GM23338 (cell line): ENCODE measurements around the gene TCAF2. TPM values are rescaled to one million over a fixed set of nuclear protein-coding genes. Genes with fewer than 3 reads are reported as not detected.
A peak's percentile ranks its signal among the peaks of the same experiment; 100 is the strongest.
"Not testable (repeated sequence)": the region's sequence is repeated elsewhere in the genome, so short reads cannot be mapped to it uniquely, and the experiment has no call there.

Source experiments
- ATAC-seq: fragments of 200-7000 bp; cut with Tn5 transposase; 3 replicates; pipeline ENCODE4 v1.9.1; 2020
- DNase-seq: peaks from one replicate; pipeline ENCODE4 v3.0.0-alpha.2; 2015; ENCODE audit warnings: low spot score
- H2AFZ ChIP-seq: fragments of 200-600 bp; sonication (generic); 2 replicates; pipeline ENCODE4 v1.8.0; 2016; ENCODE audit warnings: antibody characterized with exemption, mild to moderate bottlenecking, moderate library complexity
- H3F3A ChIP-seq: fragments of 200-600 bp; sonication (generic); replicated peaks from 2 replicates; pipeline ENCODE4 v1.8.0; 2017; ENCODE audit warnings: antibody characterized with exemption, mixed run types, low read depth
- H3K27ac ChIP-seq: fragments of 200-600 bp; sonication (generic); 2 replicates; pipeline ENCODE4 v1.6.1; 2016; ENCODE audit warnings: low read depth
- H3K27me3 ChIP-seq: fragments of 200-600 bp; sonication (generic); 2 replicates; pipeline ENCODE4 v1.8.0; 2016; ENCODE audit warnings: mild to moderate bottlenecking, mixed run types, moderate library complexity; ENCODE audit not compliant: insufficient read depth
- H3K36me3 ChIP-seq: fragments of 200-600 bp; sonication (generic); 2 replicates; pipeline ENCODE4 v1.8.0; 2016; ENCODE audit warnings: mild to moderate bottlenecking; ENCODE audit not compliant: insufficient read depth
- H3K4me1 ChIP-seq: fragments of 200-600 bp; sonication (generic); 2 replicates; pipeline ENCODE4 v1.8.0; 2016; ENCODE audit warnings: mild to moderate bottlenecking, moderate library complexity; ENCODE audit not compliant: insufficient read depth
- H3K4me2 ChIP-seq: fragments of 200-600 bp; sonication (generic); 2 replicates; pipeline ENCODE4 v1.7.1; 2017; ENCODE audit warnings: mixed run types
- H3K4me3 ChIP-seq: fragments of 200-600 bp; sonication (generic); 2 replicates; pipeline ENCODE4 v1.6.1; 2016; ENCODE audit warnings: mixed run types
- H3K79me2 ChIP-seq: fragments of 200-600 bp; sonication (generic); replicated peaks from 2 replicates; pipeline ENCODE4 v1.8.0; 2017; ENCODE audit warnings: mild to moderate bottlenecking; ENCODE audit not compliant: insufficient read depth
- H3K9me2 ChIP-seq: fragments of 200-600 bp; sonication (generic); 2 replicates; pipeline ENCODE4 v1.8.0; 2017; ENCODE audit not compliant: insufficient read depth
- H4K20me1 ChIP-seq: fragments of 200-600 bp; sonication (generic); replicated peaks from 2 replicates; pipeline ENCODE4 v1.8.0; 2017; ENCODE audit warnings: mild to moderate bottlenecking; ENCODE audit not compliant: insufficient read depth
- H3K27ac Mint-ChIP-seq: 2 replicates; pipeline ENCODE4 v1.8.0; 2020; ENCODE audit warnings: inconsistent platforms, mild to moderate bottlenecking, moderate library complexity, mixed read lengths
- H3K27me3 Mint-ChIP-seq: 3 replicates; pipeline ENCODE4 v1.8.0; 2022; ENCODE audit warnings: low read depth, mild to moderate bottlenecking, moderate library complexity, mixed read lengths, inconsistent platforms; ENCODE audit not compliant: insufficient read depth, poor library complexity
- H3K36me3 Mint-ChIP-seq: 3 replicates; pipeline ENCODE4 v1.8.0; 2021; ENCODE audit warnings: low read depth, mild to moderate bottlenecking, inconsistent platforms, moderate library complexity, mixed read lengths
- H3K4me1 Mint-ChIP-seq: 3 replicates; pipeline ENCODE4 v1.8.0; 2020; ENCODE audit warnings: mild to moderate bottlenecking, inconsistent platforms, mixed read lengths
- H3K4me3 Mint-ChIP-seq: 3 replicates; pipeline ENCODE4 v1.8.0; 2021; ENCODE audit warnings: moderate library complexity, mild to moderate bottlenecking, inconsistent platforms, mixed read lengths
- H3K9me3 Mint-ChIP-seq: 3 replicates; pipeline ENCODE4 v1.8.0; 2020; ENCODE audit warnings: moderate library complexity, mild to moderate bottlenecking, inconsistent platforms, mixed read lengths
- polyA plus RNA-seq: library from polyadenylated mRNA; unstranded; fragments of >200 nt; fragmentation: Nextera tagmentation; extraction: Ambion mirVana; gene quantifications from 2 replicates; pipeline ENCODE4 v1.2.1, GENCODE V29; 2016
- total RNA-seq: library from RNA; depleted of rRNA; stranded (reverse); fragments of >200 nt; shearing (Covaris generic); gene quantifications from 2 replicates; pipeline ENCODE4 v1.2.3, GENCODE V29; 2014

The TCAF2 gene
- total and polyA plus RNA-seq, 2 experiments from 2014 or later, result 0.28 TPM; not detected in 1

GRCh38 chr7:143633013-143633618 lies 12.3 kb downstream of the TCAF2 start:
- H3K79me2 ChIP-seq, H3K9me3 Mint-ChIP-seq, H3K27ac Mint-ChIP-seq, H4K20me1 ChIP-seq, H3K9me2 ChIP-seq, DNase-seq, ATAC-seq, H3K36me3 Mint-ChIP-seq, H3K27me3 ChIP-seq, H3F3A ChIP-seq, H3K4me3 Mint-ChIP-seq, H3K27ac ChIP-seq, H3K4me1 Mint-ChIP-seq, H2AFZ ChIP-seq, H3K4me3 ChIP-seq, H3K4me2 ChIP-seq, H3K27me3 Mint-ChIP-seq, H3K4me1 ChIP-seq, H3K36me3 ChIP-seq: not testable (repeated sequence)

DNA sequence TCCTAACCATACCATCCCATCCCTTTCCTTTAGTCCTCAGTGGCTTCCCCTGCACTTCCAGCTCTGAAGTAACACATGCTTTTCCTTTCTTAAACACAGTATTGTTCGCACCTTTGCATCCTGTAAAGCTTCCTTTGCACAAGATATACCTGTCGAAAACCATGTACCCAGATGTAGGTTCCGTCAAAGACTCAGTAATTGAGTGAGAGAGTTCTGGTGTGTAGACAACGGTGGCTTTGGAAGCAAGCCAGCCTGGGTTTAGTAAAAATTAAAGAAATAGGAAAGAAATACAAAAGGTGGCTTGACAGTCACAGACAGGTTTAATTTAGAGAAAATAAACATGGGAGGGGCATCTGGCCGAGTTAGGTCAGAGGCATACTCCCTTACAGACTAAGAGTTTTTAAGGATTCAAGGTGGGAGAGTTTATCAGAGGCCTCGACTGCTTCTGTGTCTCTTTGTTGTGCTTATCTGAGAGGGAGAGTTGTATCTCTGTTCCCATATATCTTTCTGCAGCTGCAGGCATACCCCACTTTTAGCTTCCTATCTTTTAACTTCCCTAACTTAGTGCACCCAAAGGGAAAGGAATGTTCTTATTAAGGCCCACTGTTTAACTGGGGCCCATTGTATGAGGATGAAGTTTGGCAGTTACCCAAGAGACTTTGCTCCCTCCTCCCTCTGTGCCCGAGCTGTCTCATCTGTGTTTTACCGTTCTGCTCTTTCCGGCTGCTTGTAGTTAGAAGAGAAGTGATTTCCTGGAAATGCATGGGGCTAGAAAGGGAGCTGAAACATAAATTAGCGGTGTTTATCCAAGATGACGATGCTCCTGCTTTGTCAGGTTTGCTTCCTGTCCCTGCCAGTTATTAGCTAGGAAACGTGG lies 14.8 kb downstream of the TCAF2 start:
- DNase-seq, ATAC-seq, H4K20me1 ChIP-seq, H3K4me1 ChIP-seq, H3K27ac Mint-ChIP-seq, H3K27ac ChIP-seq, H3K27me3 ChIP-seq, H3K36me3 ChIP-seq, H3K79me2 ChIP-seq, H3K4me2 ChIP-seq, H3K9me2 ChIP-seq, H3K27me3 Mint-ChIP-seq, H3K36me3 Mint-ChIP-seq, H3K4me3 Mint-ChIP-seq, H3F3A ChIP-seq, H3K4me3 ChIP-seq, H2AFZ ChIP-seq, H3K4me1 Mint-ChIP-seq, H3K9me3 Mint-ChIP-seq: not testable (repeated sequence)

DNA sequence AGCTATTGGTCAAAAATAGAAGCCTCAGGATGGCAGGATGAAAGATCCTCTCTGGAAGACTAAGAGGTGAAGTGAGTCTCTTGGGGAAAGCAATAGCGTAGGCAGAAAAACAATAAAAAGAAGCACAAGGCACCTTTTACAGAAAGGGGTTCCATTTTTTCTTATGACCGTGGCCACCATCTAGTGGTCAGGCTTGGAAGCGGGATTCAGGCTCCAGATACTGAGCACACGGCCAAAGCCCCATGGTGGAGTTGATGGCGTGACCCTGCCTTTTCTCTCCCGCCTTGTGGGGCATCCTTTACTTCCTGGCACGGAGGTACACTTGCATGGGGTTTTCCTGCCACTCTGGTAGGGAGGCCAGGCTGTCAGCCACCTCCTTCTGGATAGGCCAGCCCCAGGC lies 18.6 kb downstream of the TCAF2 start:
- ATAC-seq, result peak; percentile 93
- DNase-seq, H3K27me3 ChIP-seq, H3K9me2 ChIP-seq, H3K27ac Mint-ChIP-seq, H3K27ac ChIP-seq, H3K4me3 ChIP-seq, H3K36me3 ChIP-seq, H2AFZ ChIP-seq, H3K27me3 Mint-ChIP-seq, H3K4me1 ChIP-seq, H3F3A ChIP-seq, H3K9me3 Mint-ChIP-seq, H3K36me3 Mint-ChIP-seq, H3K79me2 ChIP-seq, H4K20me1 ChIP-seq, H3K4me2 ChIP-seq, H3K4me3 Mint-ChIP-seq, H3K4me1 Mint-ChIP-seq: not testable (repeated sequence)

DNA sequence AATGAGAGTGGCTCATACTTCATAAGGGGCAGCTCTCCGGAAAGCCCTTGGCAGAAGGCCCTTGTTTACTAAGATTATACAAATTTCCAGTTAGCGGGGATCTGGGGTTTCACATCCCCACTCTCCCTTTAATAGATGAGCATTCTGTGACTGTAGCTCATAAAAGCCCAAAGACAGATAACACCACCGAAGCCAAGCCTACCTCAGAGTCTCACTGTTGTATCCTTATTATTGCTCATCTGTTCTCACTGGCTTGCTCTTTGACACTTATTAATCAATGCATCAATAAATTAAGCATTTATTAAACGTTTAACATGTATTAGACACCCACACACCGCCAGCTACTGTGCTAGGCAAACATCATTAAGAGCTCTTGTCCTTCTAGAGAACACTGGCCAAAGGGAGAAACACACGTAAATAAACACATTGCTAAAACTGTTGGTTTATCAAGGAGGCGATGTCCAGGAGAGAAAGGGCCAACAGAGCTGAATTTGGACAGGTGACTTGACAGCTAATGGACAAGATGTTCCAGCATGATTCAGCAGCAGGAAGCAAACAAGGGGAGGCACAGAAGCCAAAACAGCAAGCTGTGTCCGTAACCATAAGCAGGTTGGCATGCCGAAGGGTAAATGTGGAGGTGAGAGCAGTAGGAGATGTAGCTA lies 19.9 kb downstream of the TCAF2 start:
- not testable (repeated sequence) for H3K4me1 Mint-ChIP-seq, H3F3A ChIP-seq, H3K36me3 Mint-ChIP-seq, H3K27ac ChIP-seq, H2AFZ ChIP-seq, H3K4me3 Mint-ChIP-seq, H3K4me3 ChIP-seq, H3K27me3 Mint-ChIP-seq, H3K9me3 Mint-ChIP-seq, DNase-seq, H3K36me3 ChIP-seq, H3K4me2 ChIP-seq, H3K27ac Mint-ChIP-seq, H3K9me2 ChIP-seq, H3K4me1 ChIP-seq, H3K27me3 ChIP-seq, H4K20me1 ChIP-seq, H3K79me2 ChIP-seq, ATAC-seq

DNA sequence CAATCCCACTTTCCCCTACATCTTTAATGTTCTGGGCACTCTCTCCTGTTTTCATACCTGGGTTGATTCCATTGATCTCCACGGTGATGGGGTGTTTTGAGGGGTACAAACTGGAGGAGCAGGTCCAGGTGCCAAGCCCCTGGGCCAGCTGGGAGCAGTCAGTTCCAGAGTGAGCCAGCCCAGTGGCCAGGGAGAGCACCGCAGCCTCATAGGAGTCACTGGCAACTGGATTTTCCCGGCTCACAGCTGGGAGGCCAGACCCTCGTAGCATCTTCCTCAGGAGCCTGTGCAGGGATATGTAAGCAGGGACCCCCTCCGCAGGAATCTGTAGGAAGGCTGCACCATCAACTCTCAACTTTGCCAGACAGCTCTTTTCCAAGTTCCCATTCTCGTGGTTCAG lies 25.8 kb downstream of the TCAF2 start:
- H3K4me3 Mint-ChIP-seq, result not testable (repeated sequence)
- ATAC-seq, result peak; percentile 75

GRCh38 chr7:143649902-143650301 lies 29.1 kb downstream of the TCAF2 start:
- not testable (repeated sequence) for H3K4me1 Mint-ChIP-seq, H3F3A ChIP-seq, H4K20me1 ChIP-seq, H3K4me1 ChIP-seq, H3K27me3 Mint-ChIP-seq, DNase-seq, ATAC-seq, H3K79me2 ChIP-seq, H3K27me3 ChIP-seq, H3K9me3 Mint-ChIP-seq, H3K4me3 Mint-ChIP-seq, H3K4me3 ChIP-seq, H3K27ac ChIP-seq, H2AFZ ChIP-seq, H3K36me3 Mint-ChIP-seq, H3K27ac Mint-ChIP-seq, H3K9me2 ChIP-seq, H3K36me3 ChIP-seq, H3K4me2 ChIP-seq

More for the DNA sequence above, 25.8 kb downstream of the TCAF2 start:
- H2AFZ ChIP-seq, H3K9me3 Mint-ChIP-seq, H3K27ac ChIP-seq, H3K4me2 ChIP-seq, H3K36me3 Mint-ChIP-seq, H3K4me1 ChIP-seq, H4K20me1 ChIP-seq, H3K4me1 Mint-ChIP-seq, H3K27ac Mint-ChIP-seq, H3K79me2 ChIP-seq, H3K9me2 ChIP-seq, H3K4me3 ChIP-seq, H3K27me3 ChIP-seq, H3K36me3 ChIP-seq, DNase-seq, H3F3A ChIP-seq, H3K27me3 Mint-ChIP-seq: not testable (repeated sequence)
